ENCODE data around the gene AFMID.

DNA sequence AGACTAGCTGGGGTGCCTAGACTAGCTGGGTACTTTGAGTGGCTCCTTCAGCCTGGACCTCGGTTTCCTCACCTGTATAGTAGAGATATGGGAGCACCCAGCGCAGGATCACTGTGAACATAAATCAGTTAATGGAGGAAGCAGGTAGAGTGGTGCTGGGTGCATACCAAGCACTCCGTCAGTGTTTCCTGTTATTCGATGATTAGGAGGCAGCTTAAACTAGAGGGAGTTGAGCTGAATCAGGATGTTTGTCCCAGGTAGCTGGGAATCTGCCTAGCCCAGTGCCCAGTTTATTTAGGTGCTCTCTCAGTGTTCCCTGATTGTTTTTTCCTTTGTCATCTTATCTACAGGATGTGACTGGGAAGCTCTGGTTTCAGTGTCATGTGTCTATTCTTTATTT, 35.9 kb downstream of the AFMID start:
- no peak for TF ChIP-seq EZH2 (conservative IDR thresholded peaks at IDR 0.05; ENCODE audit: low read depth, low read length)
- TF ChIP-seq YY1 (IDR thresholded peaks at IDR 0.05; ENCODE audit: insufficient read depth, insufficient replicate concordance, low read depth, low read length) = no peak
- no peak for TF ChIP-seq SKI (IDR thresholded peaks at IDR 0.05; ENCODE audit: partially characterized antibody)
- TF ChIP-seq, protein P1, sequence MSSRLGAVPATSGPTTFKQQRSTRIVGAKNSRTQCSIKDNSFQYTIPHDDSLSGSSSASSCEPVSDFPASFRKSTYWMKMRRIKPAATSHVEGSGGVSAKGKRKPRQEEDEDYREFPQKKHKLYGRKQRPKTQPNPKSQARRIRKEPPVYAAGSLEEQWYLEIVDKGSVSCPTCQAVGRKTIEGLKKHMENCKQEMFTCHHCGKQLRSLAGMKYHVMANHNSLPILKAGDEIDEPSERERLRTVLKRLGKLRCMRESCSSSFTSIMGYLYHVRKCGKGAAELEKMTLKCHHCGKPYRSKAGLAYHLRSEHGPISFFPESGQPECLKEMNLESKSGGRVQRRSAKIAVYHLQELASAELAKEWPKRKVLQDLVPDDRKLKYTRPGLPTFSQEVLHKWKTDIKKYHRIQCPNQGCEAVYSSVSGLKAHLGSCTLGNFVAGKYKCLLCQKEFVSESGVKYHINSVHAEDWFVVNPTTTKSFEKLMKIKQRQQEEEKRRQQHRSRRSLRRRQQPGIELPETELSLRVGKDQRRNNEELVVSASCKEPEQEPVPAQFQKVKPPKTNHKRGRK (CRISPR knock-in tag; IDR thresholded peaks at IDR 0.05) = no peak
- no peak for TF ChIP-seq RORA (CRISPR knock-in tag; IDR thresholded peaks at IDR 0.05)
- no peak for TF ChIP-seq MYC (CRISPR knock-in tag; IDR thresholded peaks at IDR 0.05; ENCODE audit: borderline replicate concordance)

Measured in HepG2 (cell line).